Activated gamma-delta T cell treated with anti-CD3 and anti-CD28 coated beads, Interleukin-2, amount 50 U/mL, for 16 hours (primary cell): ENCODE measurements around the gene UCK2.
"Not testable (repeated sequence)": the region's sequence is repeated elsewhere in the genome, so short reads cannot be mapped to it uniquely, and the experiment has no call there.

Experiments
- DNase-seq: peaks from one replicate; pipeline ENCODE4 v3.0.0-alpha.2; 2020; ENCODE audit warnings: low read depth

Gene UCK2

DNA sequence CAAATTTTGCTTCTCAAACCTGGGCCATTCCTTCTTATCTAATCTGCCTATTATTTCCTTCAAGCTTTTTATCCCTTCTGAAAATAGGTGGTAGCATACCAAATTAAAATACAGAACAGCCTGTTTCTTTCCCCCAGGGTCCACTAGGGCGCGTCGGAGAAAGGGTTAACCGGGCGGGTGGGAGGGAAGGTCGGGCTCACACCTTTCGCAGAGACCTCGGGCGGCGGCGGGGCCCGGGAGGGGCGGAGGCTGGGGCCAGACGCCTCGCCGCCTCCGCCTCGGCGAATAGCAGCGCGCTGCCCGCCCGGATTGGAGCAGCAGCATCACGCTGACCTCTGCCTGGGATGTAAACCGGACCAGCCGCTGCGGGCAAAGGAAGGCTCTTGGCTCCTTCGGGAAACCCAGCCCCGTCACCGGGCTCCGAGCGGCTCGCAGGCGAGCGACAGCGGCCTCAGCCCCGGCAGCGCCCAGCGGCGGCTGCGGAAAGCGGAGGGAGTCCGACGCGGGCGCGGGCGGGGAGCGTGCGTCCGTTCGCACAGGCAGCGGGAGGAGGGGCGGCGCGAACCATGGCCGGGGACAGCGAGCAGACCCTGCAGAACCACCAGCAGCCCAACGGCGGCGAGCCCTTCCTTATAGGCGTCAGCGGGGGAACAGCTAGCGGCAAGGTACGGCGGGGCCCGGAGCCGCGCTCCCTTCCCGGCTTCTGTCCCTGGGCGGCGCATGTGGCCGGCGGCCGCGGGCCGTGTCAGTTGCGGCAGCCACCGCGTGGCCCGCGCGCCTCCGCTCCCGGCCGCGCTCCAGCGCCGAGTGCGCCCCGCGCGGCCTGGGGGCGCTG, at the start of gene UCK2:
Gene UCK2 (plus strand): TSS at position 347 of the 835 bp plus-strand sequence. CDS start 220 bp downstream, at position 567.
- peak; percentile 37 for DNase-seq

DNA sequence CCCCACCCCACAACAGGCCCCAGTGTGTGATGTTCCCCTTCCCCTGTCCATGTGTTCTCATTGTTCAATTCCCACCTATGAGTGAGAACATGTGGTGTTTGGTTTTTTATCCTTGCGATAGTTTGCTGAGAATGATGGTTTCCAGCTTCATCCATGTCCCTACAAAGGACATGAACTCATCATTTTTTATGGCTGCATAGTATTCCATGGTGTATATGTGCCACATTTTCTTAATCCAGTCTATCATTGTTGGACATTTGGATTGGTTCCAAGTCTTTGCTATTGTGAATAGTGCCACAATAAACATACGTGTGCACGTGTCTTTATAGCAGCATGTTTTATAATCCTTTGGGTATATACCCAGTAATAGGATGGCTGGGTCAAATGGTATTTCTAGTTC, 49.2 kb upstream of the UCK2 start:
- not testable (repeated sequence) for DNase-seq

- DNase-seq, result not testable (repeated sequence)
Observed at GRCh38 chr1:165783519-165783918, 43.9 kb upstream of the UCK2 start.

DNA sequence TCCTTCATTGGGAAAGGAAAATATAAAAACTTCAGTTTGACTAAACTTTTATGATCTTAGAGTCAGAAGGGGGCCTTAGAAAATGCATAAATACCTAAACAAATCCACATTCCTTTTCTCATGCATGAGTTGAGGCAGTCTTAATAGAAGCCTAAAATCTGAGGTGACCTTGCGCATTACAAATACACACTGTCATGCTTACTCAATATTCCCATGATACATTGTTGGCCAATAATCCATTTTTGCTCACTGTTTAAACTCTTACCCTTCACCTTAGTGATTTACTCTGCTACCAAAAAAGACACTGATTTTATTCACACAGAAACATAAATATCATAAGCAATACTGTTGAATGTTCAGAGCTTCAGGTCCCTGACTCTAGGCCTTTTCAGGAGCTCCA, 39.7 kb upstream of the UCK2 start:
- no peak for DNase-seq

DNA sequence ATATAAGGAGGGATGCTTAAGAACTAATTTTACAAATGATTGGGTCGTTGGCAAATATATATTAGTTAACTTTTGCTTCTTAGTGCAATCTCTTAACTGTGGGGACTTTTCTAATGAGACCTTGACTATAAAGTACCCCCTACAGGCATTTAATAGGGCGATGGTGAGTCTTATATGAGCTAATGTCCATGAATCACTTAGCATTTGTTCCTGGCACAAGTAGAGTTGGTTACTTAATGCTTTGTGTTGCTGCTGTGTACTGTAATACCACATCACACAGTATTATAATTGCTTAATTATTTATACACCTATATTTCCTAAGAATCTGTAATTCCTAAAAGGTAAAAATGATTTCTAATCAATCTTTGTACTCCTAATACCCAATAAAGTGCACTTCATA, 33.5 kb upstream of the UCK2 start:
- DNase-seq, result no peak

- no peak for DNase-seq
Observed at GRCh38 chr1:165795894-165796293, 31.5 kb upstream of the UCK2 start.

- DNase-seq, result no peak
Observed at GRCh38 chr1:165799387-165799786, 28.0 kb upstream of the UCK2 start.

GRCh38 chr1:165804513-165804912, 22.9 kb upstream of the UCK2 start:
- not testable (repeated sequence) for DNase-seq

DNA sequence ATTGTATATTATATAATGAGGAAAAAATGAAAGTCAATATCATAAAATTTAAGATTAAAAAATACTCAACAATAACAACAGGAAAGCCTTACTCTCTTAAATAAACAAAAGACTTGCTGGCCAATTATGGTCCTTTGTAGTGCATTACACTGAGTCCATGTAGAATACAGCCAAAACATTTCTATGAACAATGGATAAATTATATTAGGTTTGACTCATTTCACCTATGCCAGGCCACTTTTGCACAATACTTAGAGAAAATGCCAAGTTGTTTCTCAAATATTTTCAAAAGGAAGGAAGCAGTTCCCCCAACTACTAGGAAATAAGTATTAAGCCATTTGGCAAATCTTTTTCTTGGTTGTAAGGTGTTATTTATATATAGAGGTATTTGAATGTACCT, 19.8 kb upstream of the UCK2 start:
- DNase-seq, result no peak

GRCh38 chr1:165815725-165816124, 11.7 kb upstream of the UCK2 start:
- no peak for DNase-seq

GRCh38 chr1:165816157-165816556, 11.3 kb upstream of the UCK2 start:
- DNase-seq, result no peak

DNA sequence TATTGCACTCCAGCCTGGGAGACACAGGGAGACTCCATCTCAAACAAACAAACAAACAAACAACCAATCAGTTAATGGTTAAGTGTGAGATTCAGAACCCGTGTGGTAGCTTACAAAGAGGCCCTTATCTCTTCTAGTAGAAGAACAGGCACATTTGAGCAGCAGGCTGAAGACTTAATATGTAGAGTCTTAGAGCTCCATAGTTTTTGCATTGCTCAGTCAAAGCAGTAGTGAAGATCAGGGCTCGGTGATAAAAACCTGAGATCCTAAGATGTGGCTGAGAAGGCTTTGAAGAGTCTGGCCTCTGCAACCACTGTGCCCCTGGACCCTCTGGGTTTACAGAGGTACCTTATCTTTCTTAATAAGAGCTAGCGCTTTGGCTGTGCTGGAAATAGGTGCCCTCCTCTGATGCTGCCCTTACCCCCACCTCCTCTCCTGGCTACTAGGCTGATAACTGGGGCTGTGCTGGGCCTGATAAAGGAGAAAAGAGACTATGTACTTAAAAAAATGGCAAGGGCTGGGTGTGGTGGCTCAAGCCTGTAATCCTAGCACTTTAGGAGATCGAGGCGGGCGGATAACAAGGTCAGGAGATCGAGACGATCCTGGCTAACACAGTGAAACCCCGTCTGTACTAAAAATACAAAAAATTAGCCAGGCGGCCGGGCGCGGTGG, 10.5 kb upstream of the UCK2 start:
- no peak for DNase-seq

DNA sequence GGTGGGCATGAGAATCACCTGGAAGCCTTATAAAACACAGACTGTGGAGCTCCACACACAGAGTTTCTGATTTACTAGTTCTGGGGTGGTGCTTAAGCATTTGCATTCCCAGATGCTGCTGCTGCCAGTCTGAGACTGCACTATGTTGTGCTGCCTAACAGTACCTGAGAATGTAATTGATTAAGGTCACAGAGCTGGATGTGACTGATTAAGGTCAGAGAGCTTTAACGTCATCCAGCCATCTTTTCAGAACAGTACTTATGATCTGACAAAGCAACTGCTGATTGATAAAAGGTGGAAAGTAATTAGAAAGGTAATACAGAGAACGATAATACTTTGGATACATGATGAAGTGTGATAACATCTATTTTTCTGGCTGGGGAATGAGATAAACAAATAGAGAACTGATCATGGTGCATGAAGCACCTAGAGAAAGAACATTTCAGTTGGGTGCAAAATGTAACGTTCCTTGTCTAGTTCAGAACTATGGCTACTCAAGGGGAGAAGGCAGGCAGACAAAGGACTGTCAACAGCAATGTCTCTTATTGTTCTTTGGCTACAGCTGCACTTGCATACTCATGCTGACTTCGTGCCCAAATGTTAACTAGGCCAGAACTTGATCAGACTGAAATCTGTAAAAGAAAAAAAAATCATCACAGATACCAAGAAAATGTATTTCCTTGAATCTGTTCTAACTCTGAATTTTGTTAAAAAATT, 3.7 kb upstream of the UCK2 start:
- no peak for DNase-seq

DNA sequence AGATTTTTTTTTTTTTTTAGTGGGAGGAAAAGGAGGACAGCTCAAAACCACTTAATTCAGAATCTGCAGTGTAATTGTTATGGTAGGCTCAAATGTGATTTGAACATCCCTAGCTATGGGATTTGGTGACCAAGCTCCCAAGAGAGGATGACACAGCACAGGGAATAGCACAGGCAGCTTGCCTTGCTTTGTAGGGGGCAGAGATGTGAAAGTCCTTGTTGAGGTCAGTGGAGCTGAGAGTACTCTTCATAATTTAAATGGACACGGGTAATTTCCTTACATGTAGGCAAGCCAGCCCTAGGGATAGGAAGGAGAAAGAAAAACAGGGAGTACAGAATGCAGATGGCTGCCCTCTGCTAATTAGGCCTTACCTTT, 3.2 kb upstream of the UCK2 start:
- DNase-seq, result no peak

DNA sequence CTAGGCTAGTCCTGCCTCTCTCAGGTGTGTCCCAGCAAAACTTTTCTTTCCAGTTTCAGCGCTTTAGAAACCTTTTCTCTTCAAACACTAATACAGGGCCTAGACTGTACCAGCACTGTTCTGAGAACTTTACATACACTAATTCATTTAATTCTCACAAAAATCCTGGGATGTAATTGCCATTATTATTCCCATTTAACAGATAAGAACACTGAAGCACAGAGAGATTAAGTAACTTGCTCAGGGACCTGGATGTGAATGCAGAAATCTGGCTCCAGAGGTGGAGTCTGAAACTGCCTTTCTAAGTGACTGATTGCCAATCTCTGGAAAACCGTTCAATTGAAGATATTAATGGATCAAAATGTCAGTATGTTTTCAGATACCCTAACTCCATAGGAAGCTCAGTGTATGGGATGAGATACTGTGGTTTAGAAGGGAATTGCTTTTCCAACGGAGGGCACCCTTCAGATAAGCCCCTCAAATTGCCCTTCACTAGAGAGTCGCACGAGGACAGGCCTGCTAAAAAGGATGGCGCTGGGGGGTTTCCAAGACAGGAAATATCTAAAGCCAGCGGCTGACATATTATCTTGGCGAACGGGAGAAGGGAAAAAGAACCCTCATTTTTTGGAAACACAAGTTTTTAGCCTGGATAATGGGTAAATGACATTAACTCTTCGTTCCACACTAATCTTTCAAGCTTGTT, 698 bp upstream of the UCK2 start:
- no peak for DNase-seq

DNA sequence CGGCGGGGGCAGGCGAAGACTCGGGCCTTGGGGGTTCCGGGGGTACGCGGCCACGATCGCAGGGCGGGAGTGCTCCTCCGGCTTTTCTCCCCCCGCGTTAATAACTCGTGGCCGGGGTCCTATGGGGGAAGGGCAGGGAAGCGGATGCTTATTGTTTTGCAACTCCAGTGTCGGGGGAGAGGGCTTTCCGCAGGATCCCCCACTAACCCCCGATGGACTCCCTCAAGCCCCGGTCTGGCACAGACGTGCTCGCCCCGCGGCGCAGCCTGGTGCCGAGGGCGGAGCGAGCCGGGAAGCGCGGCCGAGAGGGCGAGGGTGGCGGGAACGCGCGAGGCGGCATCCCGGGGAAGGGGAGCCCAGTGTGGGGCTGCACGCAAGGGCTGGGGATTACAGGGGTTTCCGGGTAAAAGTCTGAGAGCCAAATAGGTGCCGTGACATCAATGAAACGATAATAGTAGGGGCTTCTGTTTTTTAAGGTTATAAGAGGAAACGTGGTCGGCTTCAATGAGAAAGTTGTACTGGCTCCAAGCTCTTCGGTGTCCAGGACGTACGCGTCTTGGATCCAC, 772 bp downstream of the UCK2 start:
- peak; percentile 7 for DNase-seq

DNA sequence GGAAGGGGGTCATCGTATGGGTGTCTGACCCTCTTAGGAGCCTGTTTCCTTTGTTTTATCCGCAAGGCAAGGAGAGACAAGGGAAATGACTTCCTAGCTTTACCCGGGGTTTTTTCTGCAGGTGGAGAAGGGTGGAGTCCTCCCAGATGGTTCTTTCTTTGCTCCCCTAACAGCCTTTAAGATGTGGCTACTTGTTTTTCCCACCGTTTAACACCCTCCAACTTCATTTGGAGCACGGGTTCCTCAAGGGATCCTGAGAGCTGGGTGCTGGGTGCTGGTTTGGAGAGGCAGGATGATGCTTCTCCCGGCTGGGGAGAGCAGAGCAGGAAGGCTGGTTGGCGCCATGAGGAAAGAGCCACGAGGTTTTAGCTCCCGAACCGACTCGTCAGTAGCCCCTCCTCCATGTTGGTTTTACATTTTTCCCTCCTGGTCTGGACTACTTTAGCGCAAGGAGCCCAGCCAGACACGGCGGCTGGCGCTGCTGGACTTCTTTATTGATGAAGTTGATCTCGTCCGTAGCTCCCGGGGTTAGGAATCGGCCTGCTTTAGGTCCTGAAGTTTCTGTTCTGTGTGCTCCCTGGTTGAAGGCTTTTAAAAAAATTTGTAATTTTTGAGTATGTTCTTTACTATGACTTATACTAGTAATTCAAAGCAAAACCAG, 1.4 kb downstream of the UCK2 start:
- no peak for DNase-seq

GRCh38 chr1:165829888-165830287, 2.5 kb downstream of the UCK2 start:
- no peak for DNase-seq

- DNase-seq, result no peak
Observed at GRCh38 chr1:165831146-165831545, 3.7 kb downstream of the UCK2 start.

GRCh38 chr1:165832902-165833301, 5.5 kb downstream of the UCK2 start:
- no peak for DNase-seq

DNA sequence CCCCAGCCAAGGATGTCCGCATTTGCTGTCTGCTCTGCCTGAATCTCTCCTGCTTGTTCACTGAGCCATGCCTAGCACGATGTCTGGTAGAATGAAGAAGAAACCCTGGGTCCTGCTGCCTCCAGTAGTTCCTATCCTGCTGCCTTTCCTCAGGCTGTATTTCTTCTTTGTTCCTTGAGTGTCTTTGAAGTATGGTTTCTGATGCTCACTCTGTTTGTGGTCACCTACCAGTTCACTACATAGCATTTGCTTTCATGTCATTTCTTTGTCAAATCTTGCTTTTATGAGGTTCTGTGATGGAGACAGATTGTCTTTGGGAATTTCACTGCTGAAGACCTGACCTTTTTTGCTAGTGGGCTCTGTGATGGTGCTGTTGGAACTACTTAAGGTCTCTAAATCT, 5.9 kb downstream of the UCK2 start:
- no peak for DNase-seq
